Heart left ventricle (tissue), 13 donors: ENCODE measurements around the gene RET.

Source experiments
- CTCF ChIP-seq, 12 donors: fragments of 200-600 bp; sonication (generic) in 4 of 12; IDR thresholded peaks; one replicate each; pipeline versions ENCODE4 v1.5.0 to v1.8.0; 2018 to 2022; ENCODE audit warnings: antibody characterized with exemption in 12 of 12, mild to moderate bottlenecking in 5 of 12
- POLR2A ChIP-seq, 2 donors: fragments of 450-650 bp; IDR thresholded peaks; one replicate each; pipeline ENCODE4 v1.6.1; 2017; ENCODE audit warnings: antibody characterized with exemption in 2 of 2, mild to moderate bottlenecking in 2 of 2, moderate library complexity in 2 of 2
- donor health status: ischemic (EF 13 %, LVEDD 7.1; RV severe dilation, severe dysfunction).
- donor health status: DM: no; HTN: yes; CAD: no.
- donor health status: DM: no; HTN: no; CAD: no.
- donor health status: ischemic (EF 25% LVEDD 6.9; RV normal size, moderate dysfunction).
- donor health status: ischemic (EF 25% LVEDD 5.7; RV mildly dilated, moderate dysfunction).
- donor health status: ischemic (EF 35%, LVEDD 5.7; RV mildly dilated, moderate dysfunction).
- donor health status: nonischemic (EF 11% LVEDD 7.7; RV severe dilation, severe dysfunction).
- donor health status: DM: yes; HTN: yes; CAD: no.
- donor health status: PGD.
- donor health status: ischemic (EF 29% LVEDD 5.4; RV normal size, mild dysfunction).
- donor health status: nonischemic (EF 23%, LVEDD 6.1; RV moderate dilation, normal function).

DNA sequence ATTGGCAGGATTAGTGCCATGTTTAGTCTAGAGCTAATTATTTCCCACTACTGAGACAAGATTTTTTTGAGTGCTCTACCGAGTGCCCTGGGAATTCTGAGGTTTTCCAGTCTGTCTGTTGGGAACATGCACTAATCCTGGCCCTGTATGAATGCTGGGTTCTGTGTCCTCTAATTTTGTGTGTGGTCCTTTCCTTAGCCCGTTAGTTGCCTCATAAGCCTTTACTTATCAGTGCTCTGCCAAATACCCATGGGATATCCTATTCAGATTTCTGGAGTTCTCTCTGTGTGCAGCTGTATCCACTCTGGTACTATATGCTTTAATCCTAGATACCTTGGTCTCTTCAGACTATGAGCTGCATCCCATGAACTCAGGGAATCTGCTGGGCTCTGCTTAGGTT, 74.5 kb downstream of the RET start:
- TF ChIP-seq CTCF (IDR thresholded peaks at IDR 0.05) = no peak
- no peak for TF ChIP-seq POLR2A (IDR thresholded peaks at IDR 0.05)
